CD14-positive monocyte (primary cell): ENCODE measurements around the gene ZNF616. TPM values are rescaled to one million over a fixed set of nuclear protein-coding genes. Genes with fewer than 3 reads are reported as not detected.

Source experiments
- DNase-seq, 3 donors: peaks; one replicate each; pipeline ENCODE4 v3.0.0-alpha.2; 2011 to 2022
- H2AFZ ChIP-seq: 2 replicates; pipeline ENCODE4 v1.6.0; 2012; ENCODE audit warnings: mild to moderate bottlenecking, low read depth, low read length, inconsistent platforms; ENCODE audit not compliant: insufficient read depth, poor library complexity, severe bottlenecking
- H3K27ac ChIP-seq, 2 donors: 1 replicate in 1 of 2; 2 replicates in 1 of 2; pipeline ENCODE4 v1.5.1; 2012 to 2013; ENCODE audit warnings: low read length in 2 of 2, control low read depth in 1 of 2, inconsistent platforms in 1 of 2, low read depth in 1 of 2, mild to moderate bottlenecking in 1 of 2
- H3K27me3 ChIP-seq, 2 donors: one replicate each; pipeline versions ENCODE4 v1.6.0 to v1.6.1; 2011 to 2013; ENCODE audit warnings: low read length in 2 of 2; ENCODE audit not compliant: control insufficient read depth in 2 of 2, insufficient read depth in 2 of 2
- H3K36me3 ChIP-seq, 2 donors: replicated peaks in 1 of 2; 1 replicate in 1 of 2; 2 replicates in 1 of 2; pipeline versions ENCODE4 v1.5.1 to v1.6.1; 2012 to 2013; ENCODE audit warnings: low read length in 2 of 2, control low read depth in 1 of 2, inconsistent platforms in 1 of 2, mild to moderate bottlenecking in 1 of 2; ENCODE audit not compliant: insufficient read depth in 2 of 2, control insufficient read depth in 1 of 2
- H3K4me1 ChIP-seq, 2 donors: 1 replicate in 1 of 2; 2 replicates in 1 of 2; pipeline versions ENCODE4 v1.5.1 to v1.6.1; 2012 to 2013; ENCODE audit warnings: low read length in 2 of 2, control low read depth in 1 of 2, inconsistent platforms in 1 of 2, mild to moderate bottlenecking in 1 of 2, moderate library complexity in 1 of 2; ENCODE audit not compliant: insufficient read depth in 2 of 2, control insufficient read depth in 1 of 2
- H3K4me2 ChIP-seq: replicated peaks from 2 replicates; pipeline ENCODE3; 2012; ENCODE audit warnings: low read length, moderate library complexity, mild to moderate bottlenecking; ENCODE audit not compliant: poor library complexity, severe bottlenecking; ENCODE audit errors: extremely low read depth
- H3K4me3 ChIP-seq, 3 experiments: fragments of 200-600 bp in 1 of 3; sonication (generic) in 1 of 3; replicated peaks in 1 of 3; 1 replicate in 2 of 3; 2 replicates in 1 of 3; pipeline ENCODE4 v1.5.1; 2011 to 2013; ENCODE audit warnings: low read length in 3 of 3, mild to moderate bottlenecking in 3 of 3, control low read depth in 2 of 3, low read depth in 2 of 3, inconsistent platforms in 1 of 3, moderate library complexity in 1 of 3
- H3K79me2 ChIP-seq: 2 replicates; pipeline ENCODE4 v1.6.0; 2012; ENCODE audit warnings: mild to moderate bottlenecking, control low read depth, inconsistent platforms, low read length, moderate library complexity; ENCODE audit not compliant: insufficient read depth
- H3K9ac ChIP-seq: 2 replicates; pipeline ENCODE4 v1.6.0; 2017; ENCODE audit warnings: low read length, mild to moderate bottlenecking; ENCODE audit not compliant: insufficient read depth, poor library complexity, severe bottlenecking
- H3K9me3 ChIP-seq, 2 donors: replicated peaks in 1 of 2; 1 replicate in 1 of 2; 2 replicates in 1 of 2; pipeline versions ENCODE4 v1.5.1 to v1.6.1; 2012 to 2013; ENCODE audit warnings: low read length in 2 of 2, control low read depth in 1 of 2; ENCODE audit not compliant: control insufficient read depth in 1 of 2, insufficient read depth in 1 of 2
- H4K20me1 ChIP-seq: 2 replicates; pipeline ENCODE4 v1.6.0; 2012; ENCODE audit warnings: mild to moderate bottlenecking, low read length, control low read depth, moderate library complexity; ENCODE audit not compliant: insufficient read depth
- H3K27ac Mint-ChIP-seq, 7 donors: one replicate each; pipeline ENCODE4 v1.8.0; 2020; ENCODE audit warnings: mild to moderate bottlenecking in 7 of 7, mixed read lengths in 7 of 7, moderate library complexity in 6 of 7, inconsistent platforms in 2 of 7
- H3K27me3 Mint-ChIP-seq, 3 donors: one replicate each; pipeline ENCODE4 v1.8.0; 2021 to 2022; ENCODE audit warnings: low read depth in 3 of 3, mild to moderate bottlenecking in 3 of 3, mixed read lengths in 3 of 3, moderate library complexity in 3 of 3, inconsistent platforms in 1 of 3
- H3K36me3 Mint-ChIP-seq, 2 donors: one replicate each; pipeline ENCODE4 v1.8.0; 2020; ENCODE audit warnings: mixed read lengths in 2 of 2, inconsistent platforms in 1 of 2, mild to moderate bottlenecking in 1 of 2
- H3K4me1 Mint-ChIP-seq: one replicate; pipeline ENCODE4 v1.8.0; 2020; ENCODE audit warnings: mild to moderate bottlenecking, mixed read lengths
- H3K4me3 Mint-ChIP-seq, 2 donors: one replicate each; pipeline ENCODE4 v1.8.0; 2020; ENCODE audit warnings: mild to moderate bottlenecking in 2 of 2, mixed read lengths in 2 of 2, moderate library complexity in 1 of 2
- H3K9me3 Mint-ChIP-seq, 7 donors: one replicate each; pipeline ENCODE4 v1.8.0; 2020 to 2022; ENCODE audit warnings: mixed read lengths in 7 of 7, mild to moderate bottlenecking in 6 of 7, moderate library complexity in 6 of 7, inconsistent platforms in 2 of 7
- WGBS: methylation state at CpG from one replicate; pipeline ENCODE4 v1.1.5; 2013; ENCODE audit warnings: missing lambda C conversion rate; ENCODE audit not compliant: insufficient coverage; 5-methylcytosine and 5-hydroxymethylcytosine counted together
- intact Hi-C, 2 donors: fragments of 100-400 bp; cut with micrococcal nuclease; formaldehyde crosslinking; loops; one replicate each; pipeline versions ENCODE4 v1.15.0 to v1.15.1; 2023
- polyA plus RNA-seq, 3 donors: library from polyadenylated mRNA; depleted of rRNA in 1 of 3; unstranded in 2 of 3; stranded (reverse) in 1 of 3; fragments of 300-500 nt in 2 of 3; fragments of >200 nt in 1 of 3; fragmentation: Illumina TruSeq in 2 of 3; gene quantifications; 1 replicate in 2 of 3; 2 replicates in 1 of 3; pipeline ENCODE4 v1.2.3, GENCODE V29; 2012 to 2021
- TF ChIP-seq, protein P1 (sequence below): fragments of 200-600 bp; IDR thresholded peaks from one replicate; pipeline ENCODE4 v1.8.0; 2022; ENCODE audit warnings: antibody characterized with exemption, mild to moderate bottlenecking

The ZNF616 gene
- polyA plus RNA-seq, 3 donors, result 0.32 to 1.8 (median 1.1) TPM

DNA sequence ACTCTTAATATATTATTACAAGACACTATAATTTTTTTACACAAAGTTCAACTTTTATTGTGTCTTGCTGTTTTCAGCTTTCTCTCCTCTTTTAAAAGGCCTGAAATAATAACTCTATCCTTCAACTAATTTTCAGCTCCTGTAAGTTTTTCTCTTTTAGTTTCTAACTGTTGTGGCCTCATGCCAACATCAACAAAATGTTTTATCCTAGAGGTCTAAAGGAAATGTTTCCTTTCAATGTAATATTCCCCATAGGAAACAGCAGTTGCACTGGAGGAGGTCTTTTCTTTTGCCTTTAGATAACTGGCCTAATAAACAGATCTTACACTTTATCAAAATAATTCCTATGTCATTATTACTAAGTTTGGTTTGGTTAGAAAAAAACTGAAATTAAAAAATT is 8.5 kb upstream of the ZNF616 start:
- H3K36me3 ChIP-seq, result no peaks in the 10 kb centered on the region
- Mint-ChIP-seq H3K4me1 (no peaks in the 10 kb centered on the region), H3K36me3 (no peaks in the 10 kb centered on the region), H3K4me3 (no peak overlapping the region), H3K9me3 (peaks cover 28 to 88% (median 76%) of the 10 kb centered on the region in 7 donors), H3K27ac (no peak overlapping the region), H3K27me3 (peaks cover 0 to 2% (median 0%) of the 10 kb centered on the region in 3 donors)
- no peak overlapping the region for H3K4me2 ChIP-seq
- H2AFZ ChIP-seq, result no peak overlapping the region
- TF ChIP-seq, protein P1, sequence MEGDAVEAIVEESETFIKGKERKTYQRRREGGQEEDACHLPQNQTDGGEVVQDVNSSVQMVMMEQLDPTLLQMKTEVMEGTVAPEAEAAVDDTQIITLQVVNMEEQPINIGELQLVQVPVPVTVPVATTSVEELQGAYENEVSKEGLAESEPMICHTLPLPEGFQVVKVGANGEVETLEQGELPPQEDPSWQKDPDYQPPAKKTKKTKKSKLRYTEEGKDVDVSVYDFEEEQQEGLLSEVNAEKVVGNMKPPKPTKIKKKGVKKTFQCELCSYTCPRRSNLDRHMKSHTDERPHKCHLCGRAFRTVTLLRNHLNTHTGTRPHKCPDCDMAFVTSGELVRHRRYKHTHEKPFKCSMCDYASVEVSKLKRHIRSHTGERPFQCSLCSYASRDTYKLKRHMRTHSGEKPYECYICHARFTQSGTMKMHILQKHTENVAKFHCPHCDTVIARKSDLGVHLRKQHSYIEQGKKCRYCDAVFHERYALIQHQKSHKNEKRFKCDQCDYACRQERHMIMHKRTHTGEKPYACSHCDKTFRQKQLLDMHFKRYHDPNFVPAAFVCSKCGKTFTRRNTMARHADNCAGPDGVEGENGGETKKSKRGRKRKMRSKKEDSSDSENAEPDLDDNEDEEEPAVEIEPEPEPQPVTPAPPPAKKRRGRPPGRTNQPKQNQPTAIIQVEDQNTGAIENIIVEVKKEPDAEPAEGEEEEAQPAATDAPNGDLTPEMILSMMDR, result no peak
- H4K20me1 ChIP-seq, result no peaks in the 10 kb centered on the region
- H3K9ac ChIP-seq, result no peak overlapping the region
- DNase-seq, result no peak
- H3K4me1 ChIP-seq, result no peaks in the 10 kb centered on the region
- H3K27ac ChIP-seq, result no peak overlapping the region
- H3K27me3 ChIP-seq, result no peaks in the 10 kb centered on the region
- intact Hi-C loops, result no loop called here
- peaks cover 60 to 93% of the 10 kb centered on the region in 2 donors for H3K9me3 ChIP-seq
- H3K4me3 ChIP-seq, result no peak overlapping the region
- no peaks in the 10 kb centered on the region for H3K79me2 ChIP-seq

- Histone ChIP-seq H3K36me3 (no peaks in the 10 kb centered on the region), H3K27me3 (no peaks in the 10 kb centered on the region), H3K4me2 (no peak overlapping the region), H4K20me1 (no peaks in the 10 kb centered on the region), H2AFZ (no peak overlapping the region), H3K4me3 (no peak overlapping the region), H3K4me1 (peaks cover 12 to 16% of the 10 kb centered on the region in 2 donors), H3K9ac (no peak overlapping the region), H3K9me3 (peaks cover 40 to 62% of the 10 kb centered on the region in 2 donors), H3K27ac (no peak overlapping the region), H3K79me2 (peaks cover 10% of the 10 kb centered on the region)
- H3K27me3 Mint-ChIP-seq, result peaks cover 0 to 4% (median 0%) of the 10 kb centered on the region in 3 donors
- TF ChIP-seq, protein P1, result no peak
- DNase-seq, result no peak
- peaks cover 16% of the 10 kb centered on the region for H3K4me1 Mint-ChIP-seq
- H3K27ac Mint-ChIP-seq, result no peak overlapping the region
- H3K4me3 Mint-ChIP-seq, result no peak overlapping the region
- H3K36me3 Mint-ChIP-seq, result peaks cover 3 to 11% of the 10 kb centered on the region in 2 donors
- H3K9me3 Mint-ChIP-seq, result peaks cover 27 to 76% (median 57%) of the 10 kb centered on the region in 7 donors
- WGBS, result no CpG with 5 or more reads among the region's 3 CpGs
- intact Hi-C loops, result loop anchor here in 1 of 2 donors (5.0 kb wide), 1 partner anchor 155 kb away; the partner anchor contains the start of gene ZNF480
These were observed 2.4 kb upstream of the ZNF616 start for GRCh38 chr19:52142001-52142595.
